Heart left ventricle (tissue), 16 donors: ENCODE results near the gene ACAP1. TPM values are rescaled to one million over a fixed set of nuclear protein-coding genes. Genes with fewer than 3 reads are reported as not detected.
"Not testable (repeated sequence)": the region's sequence is repeated elsewhere in the genome, so short reads cannot be mapped to it uniquely, and the experiment has no call there.

Experiments
- ATAC-seq, 4 donors: fragments of 200-7000 bp; cut with Tn5 transposase; one replicate each; pipeline ENCODE4 v1.9.1; 2020 to 2022; ENCODE audit warnings: moderate library complexity in 4 of 4, mild to moderate bottlenecking in 3 of 4, moderate number of reproducible peaks in 1 of 4
- DNase-seq, 5 donors: peaks; one replicate each; pipeline ENCODE4 v3.0.0-alpha.2; 2020
- H3K27ac ChIP-seq, 12 donors: fragments of 200-600 bp; sonication (generic) in 4 of 12; one replicate each; pipeline versions ENCODE4 v1.5.0 to v1.8.0; 2016 to 2022; ENCODE audit warnings: mild to moderate bottlenecking in 2 of 12
- H3K27me3 ChIP-seq, 9 donors: fragments of 200-600 bp; sonication (generic) in 2 of 9; one replicate each; pipeline versions ENCODE4 v1.5.1 to v1.8.0; 2016 to 2022; ENCODE audit warnings: mild to moderate bottlenecking in 3 of 9
- H3K36me3 ChIP-seq, 9 donors: fragments of 200-600 bp; sonication (generic) in 2 of 9; one replicate each; pipeline versions ENCODE4 v1.5.0 to v1.8.0; 2018 to 2022; ENCODE audit warnings: mild to moderate bottlenecking in 2 of 9
- H3K4me1 ChIP-seq, 12 donors: fragments of 200-600 bp; sonication (generic) in 4 of 12; one replicate each; pipeline versions ENCODE4 v1.5.0 to v1.8.0; 2016 to 2022; ENCODE audit warnings: mild to moderate bottlenecking in 3 of 12
- H3K4me3 ChIP-seq, 12 donors: fragments of 200-600 bp; sonication (generic) in 4 of 12; one replicate each; pipeline versions ENCODE4 v1.5.0 to v1.8.0; 2017 to 2022; ENCODE audit warnings: mild to moderate bottlenecking in 9 of 12, moderate library complexity in 4 of 12
- H3K9me3 ChIP-seq, 12 donors: fragments of 200-600 bp; sonication (generic) in 4 of 12; one replicate each; pipeline versions ENCODE4 v1.5.0 to v1.8.0; 2016 to 2022; ENCODE audit warnings: mild to moderate bottlenecking in 1 of 12
- CTCF ChIP-seq, 12 donors: fragments of 200-600 bp; sonication (generic) in 4 of 12; IDR thresholded peaks; one replicate each; pipeline versions ENCODE4 v1.5.0 to v1.8.0; 2018 to 2022; ENCODE audit warnings: antibody characterized with exemption in 12 of 12, mild to moderate bottlenecking in 5 of 12
- POLR2A ChIP-seq, 2 donors: fragments of 450-650 bp; IDR thresholded peaks; one replicate each; pipeline ENCODE4 v1.6.1; 2017; ENCODE audit warnings: antibody characterized with exemption in 2 of 2, mild to moderate bottlenecking in 2 of 2, moderate library complexity in 2 of 2
- WGBS, 4 donors: extraction: QIAGEN DNeasy Blood & Tissue Kit in 2 of 4; methylation state at CpG; one replicate each; pipeline versions ENCODE4 v1.1.5 to v1.1.7; 2013 to 2018; 5-methylcytosine and 5-hydroxymethylcytosine counted together
- intact Hi-C, 10 donors: fragments of 100-400 bp; cut with DNase I; formaldehyde crosslinking; loops; one replicate each; pipeline versions ENCODE4 v1.11.1 to v1.14.2; 2022
- polyA plus RNA-seq, 2 donors: library from polyadenylated mRNA; stranded (reverse); fragments of 200-250 nt; gene quantifications; one replicate each; pipeline ENCODE4 v1.2.3, GENCODE V29; 2013
- total RNA-seq, 9 donors: library from RNA; depleted of rRNA in 2 of 9; stranded (reverse); fragments of >200 nt in 2 of 9; fragmentation: NEBNext Ultra II Directional in 3 of 9; extraction: Animal tissue kit (Norgen Biotek cat#: 25700) in 3 of 9; gene quantifications; one replicate each; pipeline versions ENCODE4 v1.1.0 to v1.2.4, GENCODE V29; 2016 to 2023
- donor health status: ischemic (EF 13 %, LVEDD 7.1; RV severe dilation, severe dysfunction).
- donor health status: healthy with polysubstance abuse.
- donor health status: DM: no; HTN: yes; CAD: no.
- donor health status: DM: no; HTN: no; CAD: no.
- donor health status: ischemic (EF 25% LVEDD 6.9; RV normal size, moderate dysfunction).
- donor health status: ischemic (EF 25% LVEDD 5.7; RV mildly dilated, moderate dysfunction).
- donor health status: healthy.
- donor health status: DM: yes; HTN: yes; CAD: no.
- donor health status: ischemic (EF 35%, LVEDD 5.7; RV mildly dilated, moderate dysfunction).
- donor health status: nonischemic (EF 11% LVEDD 7.7; RV severe dilation, severe dysfunction).
- donor health status: DM: yes; HTN: yes; CAD: no.
- donor health status: PGD.
- donor health status: ischemic (EF 29% LVEDD 5.4; RV normal size, mild dysfunction).
- donor health status: nonischemic (EF 23%, LVEDD 6.1; RV moderate dilation, normal function).

The ACAP1 gene
- total and polyA plus RNA-seq, 11 donors: 0.88 to 24.2 (median 9.0) TPM

GRCh38 chr17:7334938-7335538 is 1.3 kb upstream of the ACAP1 start:
- H3K4me3 ChIP-seq: no peak overlapping the region
- WGBS, 4 donors: 81 to 91% (median 89%) methylated on average over 3 of the region's 3 CpGs
- intact Hi-C loops: no loop called here
- no peaks in the 10 kb centered on the region for H3K9me3 ChIP-seq
- no peak for TF ChIP-seq POLR2A (IDR thresholded peaks at IDR 0.05)
- TF ChIP-seq CTCF (IDR thresholded peaks at IDR 0.05): no peak
- no peak for DNase-seq
- no peak overlapping the region for H3K27ac ChIP-seq
- H3K36me3 ChIP-seq: no peaks in the 10 kb centered on the region
- ATAC-seq: no peak
- H3K4me1 ChIP-seq: peaks cover 0 to 38% (median 6%) of the 10 kb centered on the region in 12 donors
- H3K27me3 ChIP-seq: peaks cover 0 to 47% (median 5%) of the 10 kb centered on the region in 9 donors

- peak overlapping the region in 1 of 12 donors; percentile 82 for H3K27ac ChIP-seq
- intact Hi-C loops, ATAC-seq, H3K9me3 ChIP-seq, H3K36me3 ChIP-seq, DNase-seq: not testable (repeated sequence)
- peak overlapping the region in 1 of 12 donors; percentile 63 for H3K4me3 ChIP-seq
- H3K4me1 ChIP-seq: peaks cover 0 to 31% (median 0%) of the 10 kb centered on the region in 12 donors
- 87 to 89% (median 89%) methylated on average over 13 of the region's 13 CpGs for WGBS, 4 donors
- H3K27me3 ChIP-seq: peaks cover 0 to 54% (median 5%) of the 10 kb centered on the region in 9 donors
These were observed 564 bp upstream of the ACAP1 start for GRCh38 chr17:7335765-7336164.

- ATAC-seq, DNase-seq, intact Hi-C loops, H3K36me3 ChIP-seq, H3K9me3 ChIP-seq: not testable (repeated sequence)
- peak overlapping the region in 1 of 12 donors; percentile 63 for H3K4me3 ChIP-seq
- H3K4me1 ChIP-seq: peaks cover 0 to 24% (median 0%) of the 10 kb centered on the region in 12 donors
- WGBS, 4 donors: 77 to 87% (median 82%) methylated on average over 7 of the region's 7 CpGs
- peaks cover 0 to 67% (median 6%) of the 10 kb centered on the region in 9 donors for H3K27me3 ChIP-seq
- peak overlapping the region in 1 of 12 donors; percentile 82 for H3K27ac ChIP-seq
These were observed 1.3 kb downstream of the ACAP1 start for GRCh38 chr17:7337600-7337999.

- no peak for ATAC-seq
- Histone ChIP-seq H3K27ac (no peak overlapping the region), H3K4me1 (peaks cover 0 to 24% (median 0%) of the 10 kb centered on the region in 12 donors), H3K27me3 (peaks cover 0 to 53% (median 6%) of the 10 kb centered on the region in 9 donors), H3K4me3 (no peak overlapping the region), H3K36me3 (no peaks in the 10 kb centered on the region), H3K9me3 (no peaks in the 10 kb centered on the region)
- DNase-seq: no peak
- 69 to 84% (median 77%) methylated on average over 2 of the region's 2 CpGs for WGBS, 4 donors
- intact Hi-C loops: loop anchor here in 3 of 10 donors (10.0 kb wide), 2 partner anchors 55 to 65 kb away; partner anchors contain the start of gene SLC2A4 (in 2 of the 3)
- TF ChIP-seq POLR2A (IDR thresholded peaks at IDR 0.05): no peak
- no peak for TF ChIP-seq CTCF (IDR thresholded peaks at IDR 0.05)
These were observed 3.9 kb downstream of the ACAP1 start for GRCh38 chr17:7340179-7340578.

GRCh38 chr17:7341842-7342241 is 5.5 kb downstream of the ACAP1 start:
- peaks cover 0 to 13% (median 0%) of the 10 kb centered on the region in 12 donors for H3K4me1 ChIP-seq
- intact Hi-C loops: loop anchor here in 3 of 10 donors (10.0 kb wide), 2 partner anchors 57 to 67 kb away; partner anchors contain the start of gene SLC2A4 (in 2 of the 3)
- H3K4me3 ChIP-seq: no peak overlapping the region
- peaks cover 0 to 36% (median 0%) of the 10 kb centered on the region in 9 donors for H3K27me3 ChIP-seq
- no peaks in the 10 kb centered on the region for H3K9me3 ChIP-seq
- WGBS, 4 donors: 91 to 97% (median 93%) methylated on average over 8 to 13 of the region's 13 CpGs
- peaks cover 0 to 2% (median 0%) of the 10 kb centered on the region in 9 donors for H3K36me3 ChIP-seq
- no peak overlapping the region for H3K27ac ChIP-seq
- TF ChIP-seq POLR2A (IDR thresholded peaks at IDR 0.05) (no peak), CTCF (IDR thresholded peaks at IDR 0.05) (no peak)
- ATAC-seq: no peak
- DNase-seq: no peak
